HG02588 (cell line): ENCODE measurements around the gene KIF16B.
"Not testable (repeated sequence)": the region's sequence is repeated elsewhere in the genome, so short reads cannot be mapped to it uniquely, and the experiment has no call there.

Experiments used
- ATAC-seq: cut with Tn5 transposase; IDR thresholded peaks from one replicate; pipeline ENCODE4 v1.9.1; 2021; ENCODE audit warnings: mild to moderate bottlenecking, moderate library complexity; ENCODE audit not compliant: unreplicated experiment

The KIF16B gene

GRCh38 chr20:16573001-16573965, at the start of gene KIF16B:
KIF16B (minus strand) TSS chr20:16573448; CDS start chr20:16573275, 173 bp downstream.
- ATAC-seq: peak; percentile 82

GRCh38 chr20:16622501-16622900, 49.3 kb upstream of the KIF16B start:
- no peak for ATAC-seq

- no peak for ATAC-seq
Measured at GRCh38 chr20:16621435-16622141, 48.3 kb upstream of the KIF16B start.

- ATAC-seq: no peak
Measured at GRCh38 chr20:16620961-16621360, 47.7 kb upstream of the KIF16B start.

- no peak for ATAC-seq
Measured at GRCh38 chr20:16619953-16620352, 46.7 kb upstream of the KIF16B start.

GRCh38 chr20:16617056-16617455, 43.8 kb upstream of the KIF16B start:
- no peak for ATAC-seq

GRCh38 chr20:16616317-16616716, 43.1 kb upstream of the KIF16B start:
- ATAC-seq: no peak

GRCh38 chr20:16615199-16615598, 42.0 kb upstream of the KIF16B start:
- ATAC-seq: no peak

GRCh38 chr20:16613954-16614353, 40.7 kb upstream of the KIF16B start:
- no peak for ATAC-seq

- ATAC-seq: no peak
Measured at GRCh38 chr20:16612706-16613105, 39.5 kb upstream of the KIF16B start.

- ATAC-seq: no peak
Measured at GRCh38 chr20:16611817-16612216, 38.6 kb upstream of the KIF16B start.

GRCh38 chr20:16609066-16609465, 35.8 kb upstream of the KIF16B start:
- ATAC-seq: no peak

GRCh38 chr20:16608277-16608650, 35.0 kb upstream of the KIF16B start:
- ATAC-seq: no peak

GRCh38 chr20:16607364-16608276, 34.4 kb upstream of the KIF16B start:
- ATAC-seq: no peak

GRCh38 chr20:16606468-16607070, 33.3 kb upstream of the KIF16B start:
- ATAC-seq: no peak

GRCh38 chr20:16601047-16601446, 27.8 kb upstream of the KIF16B start:
- no peak for ATAC-seq

GRCh38 chr20:16599257-16599656, 26.0 kb upstream of the KIF16B start:
- ATAC-seq: no peak

GRCh38 chr20:16596991-16597390, 23.7 kb upstream of the KIF16B start:
- no peak for ATAC-seq

- not testable (repeated sequence) for ATAC-seq
Measured at GRCh38 chr20:16596404-16596803, 23.2 kb upstream of the KIF16B start.

- no peak for ATAC-seq
Measured at GRCh38 chr20:16595376-16595775, 22.1 kb upstream of the KIF16B start.
